ENCODE results near the gene MAN1B1. TPM values are rescaled to one million over a fixed set of nuclear protein-coding genes. Genes with fewer than 3 reads are reported as not detected.

The MAN1B1 gene
- total and polyA plus RNA-seq, 2 donors (not counting 3 experiments of a cell fraction or from before 2014, with no cell fraction given) = 75.3 to 83.3 TPM

GRCh38 chr9:137110147-137110910, 23.5 kb downstream of the MAN1B1 start:
- Histone ChIP-seq H3K4me2 (ENCODE audit: insufficient read depth, low read length) (no peak overlapping the region), H3K9me1 (replicated peaks; ENCODE audit: control insufficient read depth, extremely low read depth, insufficient read depth, low read length) (no peaks in the 10 kb centered on the region), H3K27me3 (ENCODE audit: control insufficient read depth in 2 of 2, insufficient read depth in 2 of 2, low read length in 2 of 2) (no peaks in the 10 kb centered on the region), H3K4me3 (replicated peaks in 1 of 3; ENCODE audit: insufficient read depth in 1 of 3, low read depth in 1 of 3, low read length in 3 of 3) (no peak overlapping the region), H3K27ac (ENCODE audit: insufficient read depth, low read depth, low read length) (no peak overlapping the region), H3K36me3 (ENCODE audit: control insufficient read depth in 2 of 2, extremely low read depth in 1 of 2, insufficient read depth in 2 of 2, low read length in 2 of 2) (peaks cover 0 to 38% of the 10 kb centered on the region in 2 experiments), H3K79me2 (ENCODE audit: control insufficient read depth, insufficient read depth, low read length) (no peaks in the 10 kb centered on the region), H2AFZ (ENCODE audit: low read depth, low read length) (no peak overlapping the region), H3K9ac (replicated peaks; ENCODE audit: extremely low read depth, insufficient read depth, low read length) (no peak overlapping the region), H3K4me1 (ENCODE audit: control insufficient read depth, extremely low read depth, insufficient read depth, low read length) (peaks cover 4% of the 10 kb centered on the region), H4K20me1 (replicated peaks; ENCODE audit: control insufficient read depth, extremely low read depth, insufficient read depth, low read length) (no peaks in the 10 kb centered on the region), H3K9me3 (replicated peaks; ENCODE audit: control insufficient read depth, insufficient read depth, low read length) (no peaks in the 10 kb centered on the region)
- intact Hi-C loops (cut with micrococcal nuclease) (no loop called here), dilution Hi-C loops (cut with MboI; ENCODE audit: extremely low pct_ligation_motif_present, low sequenced_read_pairs) (no loop called here)
- BruUV-seq (replicated peaks) = no TSS peak
- DNase-seq (ENCODE audit: low read depth, low spot score) (no peak), FAIRE-seq (no peak)
- TF ChIP-seq CTCF (IDR thresholded peaks at IDR 0.05; ENCODE audit: extremely low read depth in 1 of 2, insufficient read depth in 1 of 2, low read depth in 1 of 2, low read length in 2 of 2) (no peak), JUN (IDR thresholded peaks at IDR 0.05; ENCODE audit: borderline replicate concordance, insufficient read depth, insufficient read length, low read depth) (no peak), EZH2 (IDR thresholded peaks at IDR 0.05; ENCODE audit: borderline replicate concordance, low read depth, low read length, severe bottlenecking) (no peak), GATA2 (IDR thresholded peaks at IDR 0.05; ENCODE audit: insufficient read depth, insufficient read length, low read depth, low read length) (no peak), POLR2A (IDR thresholded peaks at IDR 0.05; ENCODE audit: low read depth, low read length) (no peak)
- POLR2A ChIA-PET = no interaction called here
- CTCF ChIA-PET = no interaction called here

All from endothelial cell of umbilical vein (primary cell).